Activated naive CD8-positive, alpha-beta T cell treated with anti-CD3 and anti-CD28 coated beads, Interleukin-2, amount 10 ng/mL, durations not matched to agents 7 days and 5 days (primary cell): Measurements from ENCODE around the gene NXPH4. TPM values are rescaled to one million over a fixed set of nuclear protein-coding genes. Genes with fewer than 3 reads are reported as not detected.

Source experiments
- ATAC-seq: fragments of 150-1000 bp; cut with Tn5 transposase; one replicate; pipeline ENCODE4 v1.10.0; 2021; ENCODE audit warnings: low read depth, moderate library complexity
- POLR2A ChIA-PET: fragments of 350-600 bp; sonication (Branson Sonifier 250); formaldehyde crosslinking; loops from one replicate; lab custom pipeline; 2021; ENCODE audit warnings: antibody characterized with exemption; lab: Charles Lee
- DNase-seq: peaks from one replicate; pipeline ENCODE4 v3.0.0; 2021
- H3K27ac Mint-ChIP-seq: one replicate; pipeline ENCODE4 v1.8.0; 2022; ENCODE audit warnings: mild to moderate bottlenecking, mixed read lengths
- H3K27me3 Mint-ChIP-seq: one replicate; pipeline ENCODE4 v1.8.0; 2022; ENCODE audit warnings: mild to moderate bottlenecking, moderate library complexity, mixed read lengths
- H3K36me3 Mint-ChIP-seq: one replicate; pipeline ENCODE4 v1.8.0; 2021; ENCODE audit warnings: mild to moderate bottlenecking, mixed read lengths
- H3K4me1 Mint-ChIP-seq: one replicate; pipeline ENCODE4 v1.8.0; 2021; ENCODE audit warnings: mixed read lengths
- H3K4me3 Mint-ChIP-seq: one replicate; pipeline ENCODE4 v1.8.0; 2022; ENCODE audit warnings: mild to moderate bottlenecking, moderate library complexity, mixed read lengths
- H3K9me3 Mint-ChIP-seq: one replicate; pipeline ENCODE4 v1.8.0; 2021; ENCODE audit warnings: mixed read lengths
- total RNA-seq, 2 experiments: library from RNA; stranded (reverse); gene quantifications; one replicate each; pipeline ENCODE4 v1.2.3, GENCODE V29; 2021

NXPH4 gene
- total RNA-seq, 2 experiments from 2014 or later = 1.7 to 2.4 TPM

DNA sequence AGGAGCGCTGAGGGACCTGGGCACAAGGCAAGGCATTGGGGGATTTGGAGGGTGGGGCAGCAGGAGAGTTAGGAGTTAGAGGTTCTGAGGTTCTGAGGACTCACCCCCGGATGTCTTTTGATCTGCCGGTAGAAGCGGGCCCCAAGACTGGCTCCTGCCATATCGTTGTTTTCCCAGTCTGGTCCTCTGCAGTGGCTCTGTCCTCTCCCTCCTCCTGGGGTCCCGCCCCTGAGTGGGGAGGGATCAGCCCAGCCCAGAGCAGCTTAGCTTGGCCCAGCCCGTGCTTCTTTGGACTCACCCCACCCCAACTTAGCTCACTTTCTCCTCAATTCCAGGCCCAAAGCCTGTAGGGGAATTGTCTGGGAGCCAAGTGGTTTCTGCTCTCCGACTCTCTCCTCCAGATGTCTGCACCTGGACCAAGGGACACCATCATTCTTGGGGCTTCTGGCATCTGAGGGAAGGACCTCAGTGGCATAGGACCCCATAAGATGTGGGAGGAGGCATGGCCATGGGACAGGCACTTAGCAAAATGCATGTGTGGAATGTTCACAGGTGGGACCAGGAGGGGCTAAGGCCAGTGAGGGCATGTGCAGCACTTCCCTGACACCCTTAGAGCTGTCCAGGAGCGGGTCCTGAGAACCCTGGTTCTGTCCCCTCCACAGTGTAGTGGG lies 20.5 kb downstream of the NXPH4 start:
- DNase-seq (peak; percentile 46), ATAC-seq (no peak)
- Mint-ChIP-seq H3K27me3 (peaks cover 34% of the 10 kb centered on the region), H3K4me3 (peak overlapping the region; percentile 64), H3K4me1 (peaks cover 49% of the 10 kb centered on the region), H3K27ac (no peak overlapping the region), H3K36me3 (peaks cover 27% of the 10 kb centered on the region), H3K9me3 (no peaks in the 10 kb centered on the region)
- POLR2A ChIA-PET = interaction anchor here (4.2 to 8.8 kb wide), 3 partner anchors 9 to 23 kb away, joined by 22 to 71 read pairs (median 57); partner anchors contain the start of gene SHMT2

GRCh38 chr12:57237596-57237931 lies 21.0 kb downstream of the NXPH4 start:
- Mint-ChIP-seq H3K27ac (no peak overlapping the region), H3K4me3 (peak overlapping the region; percentile 64), H3K36me3 (peaks cover 25% of the 10 kb centered on the region), H3K4me1 (peaks cover 49% of the 10 kb centered on the region), H3K27me3 (peaks cover 38% of the 10 kb centered on the region), H3K9me3 (no peaks in the 10 kb centered on the region)
- DNase-seq (peak; percentile 33), ATAC-seq (no peak)
- POLR2A ChIA-PET = interaction anchor here (4.2 to 8.8 kb wide), 3 partner anchors 9 to 23 kb away, joined by 22 to 71 read pairs (median 57); partner anchors contain the start of gene SHMT2

DNA sequence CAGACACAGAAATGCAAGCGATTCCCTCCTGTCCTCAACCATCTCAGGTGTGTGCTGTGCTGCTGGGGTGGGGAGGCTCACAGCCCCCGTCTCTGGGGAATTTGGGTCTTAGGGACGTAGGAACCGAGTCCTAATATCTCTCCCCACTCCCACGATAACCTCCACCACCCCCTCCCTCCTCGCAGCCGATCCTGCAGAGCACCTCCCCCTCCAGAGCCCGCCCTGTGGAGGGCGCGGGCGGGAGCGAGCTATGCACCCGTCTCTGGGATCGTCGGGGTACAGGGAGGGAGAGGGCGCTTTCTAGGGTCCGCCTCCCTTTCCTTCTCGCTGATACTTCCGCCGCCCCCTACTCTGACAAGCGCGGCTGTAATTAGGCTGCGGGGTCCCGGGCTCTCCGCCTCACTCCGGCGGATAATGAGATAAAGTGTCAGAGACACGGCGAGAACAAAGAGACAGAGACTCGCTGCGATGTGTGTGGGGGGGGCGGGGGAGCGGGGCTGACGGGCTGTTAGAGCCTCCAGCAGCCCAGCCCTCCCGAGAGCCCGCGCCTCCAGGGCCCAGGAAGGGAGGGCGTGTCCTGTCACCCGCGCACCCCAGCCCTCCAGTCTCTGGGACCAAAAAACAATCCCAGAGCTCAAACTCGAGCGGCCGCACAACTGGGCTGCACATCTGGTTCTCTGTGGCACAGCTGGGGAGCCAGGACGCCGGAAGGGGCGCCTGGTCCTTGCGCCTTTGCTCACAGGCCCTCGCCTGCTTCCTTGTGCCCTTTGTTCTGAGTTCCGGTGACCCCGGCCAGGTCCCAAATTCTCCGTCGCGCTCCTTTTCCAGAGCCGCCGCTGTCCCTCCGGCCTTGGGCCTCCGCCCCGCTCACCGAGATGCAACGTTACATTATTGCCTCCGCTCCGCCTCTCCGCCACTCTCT lies 21.6 kb downstream of the NXPH4 start:
- Mint-ChIP-seq H3K4me3 (peak overlapping the region; percentile 98), H3K9me3 (no peaks in the 10 kb centered on the region), H3K4me1 (peaks cover 50% of the 10 kb centered on the region), H3K27ac (no peak overlapping the region), H3K36me3 (peaks cover 21% of the 10 kb centered on the region), H3K27me3 (peaks cover 40% of the 10 kb centered on the region)
- POLR2A ChIA-PET = interaction anchor here (0.6 to 8.8 kb wide), 5 partner anchors 9 to 24 kb away, joined by 3 to 71 read pairs (median 22); partner anchors contain the start of gene SHMT2
- DNase-seq (peak; percentile 56), ATAC-seq (no peak)

DNA sequence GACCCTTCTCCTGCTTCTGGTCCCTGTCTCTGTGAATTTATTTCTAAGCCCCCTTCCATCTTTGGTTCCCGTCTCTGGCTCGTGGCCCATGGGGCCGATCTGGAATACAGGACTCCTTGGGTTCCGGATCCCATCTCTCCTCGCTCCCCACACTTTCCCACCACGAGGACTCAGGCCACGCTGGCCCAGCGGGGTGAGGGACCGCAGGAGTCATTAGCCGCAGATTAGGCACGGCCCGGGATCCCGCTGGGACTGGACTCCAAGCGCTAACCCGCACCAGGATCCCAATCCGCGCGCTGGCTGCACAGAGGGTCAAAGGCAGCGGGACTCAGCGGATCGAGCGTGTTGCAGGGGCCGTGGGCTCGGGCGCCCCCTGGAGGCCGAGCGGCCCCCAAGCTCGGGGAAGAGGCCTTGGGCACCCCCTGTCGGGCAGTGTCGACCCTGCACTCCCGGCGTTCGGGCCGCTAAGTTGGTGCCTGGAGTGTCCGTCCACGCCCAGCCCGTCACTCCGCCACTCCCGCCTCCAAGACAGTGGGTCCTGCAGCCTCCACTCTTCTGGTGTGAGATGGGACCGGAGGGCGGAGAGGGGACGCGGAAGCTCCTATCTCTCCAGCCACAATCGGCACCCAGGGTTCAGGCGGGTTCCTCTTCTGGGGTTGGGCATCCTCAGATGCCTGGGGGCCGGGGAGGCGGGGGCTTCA lies 22.4 kb downstream of the NXPH4 start:
- DNase-seq (peak; percentile 96), ATAC-seq (peak; percentile 62)
- POLR2A ChIA-PET = interaction anchor here (1.3 to 8.8 kb wide), 5 partner anchors 11 to 127 kb away, joined by 5 to 71 read pairs (median 22); partner anchors contain the start of genes SHMT2 and STAT6
- H3K4me3 Mint-ChIP-seq = peak overlapping the region; percentile 98
- H3K27ac Mint-ChIP-seq = peak overlapping the region; percentile 90
- H3K4me1 Mint-ChIP-seq = peaks cover 53% of the 10 kb centered on the region
- peaks cover 42% of the 10 kb centered on the region for H3K27me3 Mint-ChIP-seq
- H3K36me3 Mint-ChIP-seq = peaks cover 14% of the 10 kb centered on the region
- H3K9me3 Mint-ChIP-seq = no peaks in the 10 kb centered on the region

- no peak for DNase-seq
- POLR2A ChIA-PET = interaction anchor here (1.3 to 8.8 kb wide), 5 partner anchors 11 to 128 kb away, joined by 5 to 71 read pairs (median 22); partner anchors contain the start of genes SHMT2 and STAT6
- ATAC-seq = peak; percentile 6
- Mint-ChIP-seq H3K9me3 (no peaks in the 10 kb centered on the region), H3K27me3 (peaks cover 42% of the 10 kb centered on the region), H3K27ac (peak overlapping the region; percentile 90), H3K4me3 (peak overlapping the region; percentile 98), H3K36me3 (peaks cover 9% of the 10 kb centered on the region), H3K4me1 (peaks cover 55% of the 10 kb centered on the region)
Measured at GRCh38 chr12:57239587-57240065, 23.0 kb downstream of the NXPH4 start.

DNA sequence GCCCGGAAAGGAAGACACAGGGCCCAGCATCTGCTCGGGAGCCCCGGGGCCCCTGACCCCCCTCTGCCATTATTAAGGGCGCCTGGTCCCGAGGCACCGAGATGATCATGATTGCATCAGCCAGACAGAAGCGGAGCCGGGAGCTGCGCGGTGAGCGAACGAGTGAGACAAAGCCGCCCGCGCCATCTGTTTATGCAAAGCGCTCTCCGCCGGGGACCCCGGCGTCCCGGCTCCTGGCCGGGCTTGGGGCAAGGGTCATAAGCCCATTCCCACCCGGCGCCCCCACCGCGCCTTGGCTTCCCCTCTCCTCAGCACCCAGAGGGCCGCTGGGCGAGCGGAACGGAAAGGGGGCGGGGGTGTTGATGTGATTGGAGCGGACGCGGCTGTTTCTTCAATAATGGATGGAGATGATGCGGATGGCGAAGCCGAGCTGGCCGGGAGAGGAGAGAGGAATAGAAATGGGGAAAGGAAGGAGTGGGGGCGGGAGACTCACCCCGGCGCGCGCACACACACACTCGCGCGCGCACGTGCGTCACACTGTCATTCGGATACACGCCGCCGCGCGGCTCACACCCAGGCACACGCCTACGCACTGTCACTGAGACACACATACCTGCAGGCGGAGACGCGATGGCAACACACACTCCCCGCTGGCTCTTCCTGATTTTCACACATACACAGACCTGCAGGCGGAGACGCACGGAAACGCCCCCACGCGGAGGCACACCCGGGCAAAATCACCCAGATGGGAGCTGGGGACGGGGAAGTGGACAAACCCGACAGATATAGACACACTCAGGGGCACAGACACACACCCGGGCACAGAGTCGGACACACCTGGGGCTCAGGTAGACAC lies 23.7 kb downstream of the NXPH4 start:
- Mint-ChIP-seq H3K36me3 (peaks cover 9% of the 10 kb centered on the region), H3K27ac (peak overlapping the region; percentile 90), H3K27me3 (peaks cover 42% of the 10 kb centered on the region), H3K9me3 (no peaks in the 10 kb centered on the region), H3K4me3 (peak overlapping the region; percentile 98), H3K4me1 (peaks cover 55% of the 10 kb centered on the region)
- POLR2A ChIA-PET = interaction anchor here (0.5 to 8.8 kb wide), 6 partner anchors 12 to 504 kb away, joined by 3 to 71 read pairs (median 15); partner anchors contain the start of genes SHMT2 and STAT6
- ATAC-seq (peak; percentile 35), DNase-seq (peak; percentile 73)

- peak; percentile 47 for DNase-seq
Measured at GRCh38 chr12:57240926-57241401, 24.4 kb downstream of the NXPH4 start.

GRCh38 chr12:57241402-57242310 lies 25.1 kb downstream of the NXPH4 start:
- Mint-ChIP-seq H3K36me3 (peaks cover 6% of the 10 kb centered on the region), H3K4me3 (peak overlapping the region; percentile 28), H3K27me3 (peaks cover 41% of the 10 kb centered on the region), H3K4me1 (peaks cover 51% of the 10 kb centered on the region), H3K9me3 (no peaks in the 10 kb centered on the region), H3K27ac (no peak overlapping the region)
- DNase-seq = peak; percentile 33
- POLR2A ChIA-PET = interaction anchor here (1.0 to 8.8 kb wide), 4 partner anchors 9 to 27 kb away, joined by 3 to 71 read pairs (median 30); partner anchors contain the start of gene SHMT2
- no peak for ATAC-seq

More at GRCh38 chr12:57240926-57241401, 24.4 kb downstream of the NXPH4 start:
- Mint-ChIP-seq H3K27me3 (peaks cover 42% of the 10 kb centered on the region), H3K4me3 (peak overlapping the region; percentile 98), H3K9me3 (no peaks in the 10 kb centered on the region), H3K27ac (peak overlapping the region; percentile 78), H3K36me3 (peaks cover 7% of the 10 kb centered on the region), H3K4me1 (peaks cover 55% of the 10 kb centered on the region)
- no peak for ATAC-seq
- POLR2A ChIA-PET = interaction anchor here (1.2 to 8.8 kb wide), 3 partner anchors 13 to 218 kb away, joined by 7 to 71 read pairs (median 57); partner anchors contain the start of gene SHMT2

DNA sequence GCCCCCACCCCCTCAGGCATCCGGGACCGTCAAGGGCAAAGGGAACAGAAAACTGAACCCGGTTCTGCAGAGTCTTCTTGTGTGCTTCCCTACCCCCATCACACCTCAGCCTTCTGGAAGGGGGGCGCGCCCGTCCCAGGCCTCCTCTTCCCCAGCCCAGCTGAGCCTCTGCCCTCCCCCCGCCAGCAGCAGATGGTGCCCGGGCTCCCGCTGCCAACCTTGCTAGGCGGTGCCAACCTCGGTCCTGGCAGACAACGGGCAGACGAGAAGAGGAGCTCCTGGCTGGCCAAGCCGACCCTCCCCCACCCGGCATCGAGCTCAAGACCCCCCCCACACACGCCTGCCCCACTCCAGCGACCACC lies 25.7 kb downstream of the NXPH4 start:
- no peaks in the 10 kb centered on the region for H3K9me3 Mint-ChIP-seq
- ATAC-seq (no peak), DNase-seq (no peak)
- H3K4me1 Mint-ChIP-seq = peaks cover 45% of the 10 kb centered on the region
- H3K36me3 Mint-ChIP-seq = peaks cover 6% of the 10 kb centered on the region
- H3K4me3 Mint-ChIP-seq = peak overlapping the region; percentile 71
- H3K27me3 Mint-ChIP-seq = peaks cover 37% of the 10 kb centered on the region
- H3K27ac Mint-ChIP-seq = no peak overlapping the region
- POLR2A ChIA-PET = interaction anchor here (1.0 to 8.8 kb wide), 5 partner anchors 10 to 28 kb away, joined by 3 to 71 read pairs (median 5); partner anchors contain the start of gene SHMT2

- Mint-ChIP-seq H3K4me1 (peaks cover 44% of the 10 kb centered on the region), H3K4me3 (peak overlapping the region; percentile 71), H3K27me3 (peaks cover 32% of the 10 kb centered on the region), H3K9me3 (no peaks in the 10 kb centered on the region), H3K27ac (peak overlapping the region; percentile 66), H3K36me3 (peaks cover 6% of the 10 kb centered on the region)
- POLR2A ChIA-PET = interaction anchor here (1.0 to 8.8 kb wide), 5 partner anchors 10 to 29 kb away, joined by 3 to 71 read pairs (median 5); partner anchors contain the start of gene SHMT2
- ATAC-seq (no peak), DNase-seq (peak; percentile 80)
Measured at GRCh38 chr12:57242691-57243454, 26.3 kb downstream of the NXPH4 start.
